HCT116 (cell line): Measurements from ENCODE around the gene PLOD1. TPM values are rescaled to one million over a fixed set of nuclear protein-coding genes. Genes with fewer than 3 reads are reported as not detected.
A peak's percentile ranks its signal among the peaks of the same experiment; 100 is the strongest.

ENCODE experiments used
- ATAC-seq: fragments of 200-7000 bp; cut with Tn5 transposase; 2 replicates; pipeline ENCODE4 v1.9.1; 2020; ENCODE audit warnings: mild to moderate bottlenecking, moderate library complexity
- BruUV-seq: library from RNA; stranded (reverse); fragments of 400-500 nt; replicated peaks from 2 replicates; lab custom pipeline; 2021; lab: Mats Ljungman, UMichigan
- CTCF ChIA-PET: fragments of 300-600 bp; sonication (Branson Sonifier 250); formaldehyde crosslinking; loops from one replicate; lab custom pipeline; 2021; ENCODE audit warnings: antibody characterized with exemption; lab: Charles Lee
- POLR2A ChIA-PET: fragments of 300-600, 350-600 bp; sonication (Branson Sonifier 250); formaldehyde crosslinking; loops from one replicate; lab custom pipeline; 2021; ENCODE audit warnings: antibody characterized with exemption; lab: Charles Lee
- RAD21 ChIA-PET, 2 experiments: fragments of 300-600 bp; sonication (Branson Sonifier 250); formaldehyde crosslinking; loops; one replicate each; lab custom pipeline; 2023; ENCODE audit warnings: low total read pairs in 2 of 2; ENCODE audit not compliant: uncharacterized antibody in 2 of 2, unreplicated experiment in 2 of 2, low non-redundant PET in 1 of 2; lab: Charles Lee
- DNase-seq: peaks from one replicate; pipeline ENCODE4 v3.0.0-alpha.2; 2010; ENCODE audit warnings: low read depth, low spot score
- H2AFZ ChIP-seq: fragments of 200-600 bp; shearing (Covaris generic), sonication (generic); 2 replicates; pipeline ENCODE4 v1.6.1; 2017; ENCODE audit warnings: low read depth, mixed run types, mixed read lengths, antibody characterized with exemption, low read length; ENCODE audit not compliant: poor library complexity, severe bottlenecking
- H3K27ac ChIP-seq: 2 replicates; pipeline ENCODE4 v1.5.1; 2012; ENCODE audit warnings: low read depth, low read length
- H3K27me3 ChIP-seq: fragments of 200-600 bp; sonication (generic); 2 replicates; pipeline ENCODE4 v1.6.1; 2016; ENCODE audit warnings: mixed run types, low read length, mixed read lengths; ENCODE audit not compliant: insufficient read depth
- H3K36me3 ChIP-seq, 2 experiments: fragments of 200-500 bp in 1 of 2; fragments of 200-600 bp in 1 of 2; sonication (Bioruptor generic) in 1 of 2; sonication (generic) in 1 of 2; 2 replicates each; pipeline versions ENCODE4 v1.5.1 to v1.6.1; 2014 to 2016; ENCODE audit warnings: low read length in 2 of 2, inconsistent platforms in 1 of 2, mixed read lengths in 1 of 2, mixed run types in 1 of 2; ENCODE audit not compliant: insufficient read depth in 2 of 2, control insufficient read depth in 1 of 2
- H3K4me1 ChIP-seq, 2 experiments: fragments of 200-600 bp in 1 of 2; sonication (generic) in 1 of 2; 2 replicates each; pipeline versions ENCODE4 v1.5.1 to v1.6.1; 2012 to 2017; ENCODE audit warnings: low read length in 2 of 2, inconsistent platforms in 1 of 2, mild to moderate bottlenecking in 1 of 2, mixed read lengths in 1 of 2, mixed run types in 1 of 2, moderate library complexity in 1 of 2; ENCODE audit not compliant: insufficient read depth in 2 of 2, control insufficient read depth in 1 of 2
- H3K4me2 ChIP-seq: fragments of 200-600 bp; sonication (generic); 2 replicates; pipeline ENCODE4 v1.6.1; 2017; ENCODE audit warnings: mixed run types, low read length, mixed read lengths
- H3K4me3 ChIP-seq, 2 experiments: fragments of 200-600 bp in 1 of 2; sonication (generic) in 1 of 2; replicated peaks in 1 of 2; 2 replicates each; pipeline ENCODE4 v1.5.1; 2011 to 2016; ENCODE audit warnings: low read length in 2 of 2, control low read depth in 1 of 2, low read depth in 1 of 2, mild to moderate bottlenecking in 1 of 2, mixed read lengths in 1 of 2, mixed run types in 1 of 2
- H3K79me2 ChIP-seq: fragments of 200-600 bp; sonication (generic); 2 replicates; pipeline ENCODE4 v1.6.1; 2017; ENCODE audit warnings: mild to moderate bottlenecking, mixed run types, low read length, moderate library complexity, mixed read lengths; ENCODE audit not compliant: insufficient read depth
- H3K9ac ChIP-seq: fragments of 200-600 bp; sonication (generic); 2 replicates; pipeline ENCODE4 v1.6.1; 2016; ENCODE audit warnings: low read length, mixed read lengths
- H3K9me2 ChIP-seq: fragments of 200-600 bp; sonication (generic), shearing (Covaris generic); 2 replicates; pipeline ENCODE4 v1.6.1; 2017; ENCODE audit warnings: mixed run types, mild to moderate bottlenecking, moderate library complexity; ENCODE audit not compliant: insufficient read depth
- H3K9me3 ChIP-seq, 2 experiments: fragments of 200-500 bp in 1 of 2; fragments of 200-600 bp in 1 of 2; sonication (Bioruptor generic) in 1 of 2; sonication (generic) in 1 of 2; 2 replicates each; pipeline ENCODE4 v1.6.1; 2014 to 2017; ENCODE audit warnings: low read length in 2 of 2, mixed read lengths in 2 of 2, inconsistent platforms in 1 of 2, low read depth in 1 of 2, mild to moderate bottlenecking in 1 of 2, mixed run types in 1 of 2, moderate library complexity in 1 of 2; ENCODE audit not compliant: control insufficient read depth in 1 of 2, insufficient read depth in 1 of 2
- H4K20me1 ChIP-seq: fragments of 200-600 bp; sonication (generic), shearing (Covaris generic); 2 replicates; pipeline ENCODE4 v1.6.1; 2017; ENCODE audit warnings: mixed run types, mild to moderate bottlenecking, moderate library complexity; ENCODE audit not compliant: insufficient read depth
- JUND ChIP-seq: IDR thresholded peaks from 2 replicates; pipeline ENCODE4 v1.6.1; 2012
- intact Hi-C: fragments of 100-400 bp; cut with micrococcal nuclease; formaldehyde crosslinking; loops from 2 replicates; pipeline ENCODE4 v1.10.0; 2022
- total RNA-seq: library from RNA; stranded (reverse); gene quantifications from one replicate; pipeline ENCODE4 v1.2.1, GENCODE V29; 2021; ENCODE audit not compliant: unreplicated experiment
- TF ChIP-seq, protein P1 (sequence below): IDR thresholded peaks from 2 replicates; pipeline ENCODE4 v1.6.1; 2011; ENCODE audit warnings: mild to moderate bottlenecking, low read length, moderate library complexity; ENCODE audit not compliant: insufficient replicate concordance; ENCODE audit errors: extremely low read depth

The PLOD1 gene
- total RNA-seq, 1 experiment from 2014 or later, result 175 TPM

DNA sequence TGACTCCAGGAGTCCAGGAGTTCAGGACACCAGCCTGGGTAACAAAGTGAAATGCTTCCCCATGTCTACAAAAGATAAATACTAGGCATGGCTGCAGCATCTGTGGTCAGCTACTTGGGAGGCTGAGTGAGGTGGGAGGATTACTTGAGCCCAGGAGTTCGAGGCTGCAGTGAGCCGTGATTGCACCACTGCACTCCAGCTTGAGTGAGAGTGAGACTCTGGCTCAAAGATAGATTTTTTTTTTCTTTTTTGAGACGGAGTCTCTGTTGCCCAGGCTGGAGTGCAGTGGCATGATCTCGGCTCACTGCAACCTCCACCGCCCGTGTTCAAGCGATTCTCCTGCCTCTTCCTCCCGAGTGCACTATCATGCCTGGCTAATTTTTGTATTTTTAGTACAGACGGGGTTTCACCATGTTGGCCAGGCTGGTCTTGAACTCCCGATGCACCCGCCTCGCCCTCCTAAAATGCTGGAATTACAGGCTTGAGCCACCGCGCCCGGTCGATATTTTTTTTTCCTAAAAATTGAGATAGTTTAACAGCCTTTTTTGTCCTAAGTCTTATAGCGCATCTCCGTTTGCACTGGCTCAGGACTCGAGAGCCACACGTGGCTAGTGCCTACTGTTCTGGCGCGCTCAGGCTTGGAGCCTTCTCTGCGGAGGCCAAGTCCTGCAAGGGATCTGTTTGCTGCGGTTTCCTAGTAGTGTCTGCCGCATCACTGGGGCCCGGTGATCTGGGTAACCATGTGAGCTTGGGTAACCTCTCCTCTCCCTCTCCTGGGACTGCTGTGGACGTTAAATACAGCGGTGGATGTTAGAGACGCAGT lies 44.7 kb downstream of the PLOD1 start:
- intact Hi-C loops, result no loop called here
- TF ChIP-seq, protein P1, sequence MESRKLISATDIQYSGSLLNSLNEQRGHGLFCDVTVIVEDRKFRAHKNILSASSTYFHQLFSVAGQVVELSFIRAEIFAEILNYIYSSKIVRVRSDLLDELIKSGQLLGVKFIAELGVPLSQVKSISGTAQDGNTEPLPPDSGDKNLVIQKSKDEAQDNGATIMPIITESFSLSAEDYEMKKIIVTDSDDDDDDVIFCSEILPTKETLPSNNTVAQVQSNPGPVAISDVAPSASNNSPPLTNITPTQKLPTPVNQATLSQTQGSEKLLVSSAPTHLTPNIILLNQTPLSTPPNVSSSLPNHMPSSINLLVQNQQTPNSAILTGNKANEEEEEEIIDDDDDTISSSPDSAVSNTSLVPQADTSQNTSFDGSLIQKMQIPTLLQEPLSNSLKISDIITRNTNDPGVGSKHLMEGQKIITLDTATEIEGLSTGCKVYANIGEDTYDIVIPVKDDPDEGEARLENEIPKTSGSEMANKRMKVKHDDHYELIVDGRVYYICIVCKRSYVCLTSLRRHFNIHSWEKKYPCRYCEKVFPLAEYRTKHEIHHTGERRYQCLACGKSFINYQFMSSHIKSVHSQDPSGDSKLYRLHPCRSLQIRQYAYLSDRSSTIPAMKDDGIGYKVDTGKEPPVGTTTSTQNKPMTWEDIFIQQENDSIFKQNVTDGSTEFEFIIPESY, result no peak
- TF ChIP-seq JUND, result 0 out of 2 replicates have a peak, but pooled peaks have one; percentile 3
- H3K4me2 ChIP-seq, result peak overlapping the region; percentile 82
- ATAC-seq (peak; percentile 1; the same call in 1 of the 2 replicates), DNase-seq (no peak)
- no peak overlapping the region for H2AFZ ChIP-seq
- no TSS peak for BruUV-seq
- peaks cover 21 to 24% of the 10 kb centered on the region in 2 experiments for H3K4me1 ChIP-seq
- H3K27me3 ChIP-seq, result no peaks in the 10 kb centered on the region
- no peaks in the 10 kb centered on the region for H4K20me1 ChIP-seq
- H3K9me2 ChIP-seq, result no peaks in the 10 kb centered on the region
- H3K9ac ChIP-seq, result peak overlapping the region; percentile 80
- peak overlapping the region; percentile 89 for H3K27ac ChIP-seq
- peak overlapping the region; percentile 73 to 83 for H3K4me3 ChIP-seq
- H3K36me3 ChIP-seq, result peaks cover 26 to 31% of the 10 kb centered on the region in 2 experiments; a peak in 3 of 4 replicates
- H3K79me2 ChIP-seq, result peaks cover 40% of the 10 kb centered on the region
- H3K9me3 ChIP-seq, result no peaks in the 10 kb centered on the region
- ChIA-PET POLR2A (interaction anchor here (1.0 to 3.6 kb wide), 5 partner anchors 17 to 115 kb away, joined by 3 to 115 read pairs (median 6); partner anchors contain the start of gene MIIP), RAD21 (interaction anchor here in 1 of 2 experiments (0.8 to 1.2 kb wide), 3 partner anchors 12 to 72 kb away, joined by 3 to 4 read pairs (median 3); no protein-coding TSS in a partner anchor), CTCF (interaction anchor here (0.7 to 0.9 kb wide), 2 partner anchors 12 to 100 kb away, joined by 4 read pairs; no protein-coding TSS in a partner anchor)
